GM18868 (cell line): ENCODE data around the gene ABHD3.
"Not testable (repeated sequence)": the region's sequence is repeated elsewhere in the genome, so short reads cannot be mapped to it uniquely, and the experiment has no call there.

Experiments
- ATAC-seq: cut with Tn5 transposase; IDR thresholded peaks from one replicate; pipeline ENCODE4 v1.9.1; 2021; ENCODE audit warnings: mild to moderate bottlenecking, moderate library complexity; ENCODE audit not compliant: unreplicated experiment

ABHD3 gene

GRCh38 chr18:21706386-21706865, 1.9 kb upstream of the ABHD3 start:
- no peak for ATAC-seq

GRCh38 chr18:21703241-21703820, 1.2 kb downstream of the ABHD3 start:
- peak; percentile 29 for ATAC-seq

DNA sequence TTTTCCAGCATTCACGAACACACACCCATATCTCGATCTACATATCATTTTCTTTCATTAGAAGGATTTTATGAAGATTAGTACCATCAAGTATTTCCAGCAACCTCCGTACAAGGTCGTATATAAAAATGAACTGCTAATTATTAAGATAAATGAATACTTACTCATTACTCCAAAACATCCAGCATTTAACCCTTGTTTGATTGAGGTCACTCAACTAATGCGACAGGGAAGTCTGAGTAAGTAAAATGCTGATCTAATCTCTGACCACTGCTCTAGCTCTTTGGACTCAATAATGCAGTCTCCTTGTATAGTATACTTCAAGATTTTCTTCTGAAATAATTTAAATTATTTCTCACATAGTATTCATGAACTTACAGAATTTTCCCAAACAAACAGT, 2.0 kb downstream of the ABHD3 start:
- no peak for ATAC-seq

DNA sequence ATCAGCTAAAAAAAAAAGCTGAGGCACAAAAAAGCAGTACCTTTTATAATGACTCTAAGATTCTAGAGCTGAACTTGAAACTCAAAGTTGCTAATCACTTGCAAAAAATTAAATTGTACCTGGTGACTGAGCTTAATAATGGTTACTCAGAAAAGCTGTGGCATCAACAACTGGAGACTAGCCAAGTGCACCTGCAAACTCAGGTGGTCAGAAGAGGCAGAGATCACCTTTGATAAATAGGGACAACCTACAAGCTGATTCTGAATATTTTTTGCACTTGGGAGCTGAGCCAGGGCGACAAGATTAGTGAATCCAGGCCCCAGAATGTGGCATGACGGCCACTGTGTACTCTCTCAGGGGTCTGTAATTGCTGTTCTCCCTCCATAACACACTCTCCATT, 3.0 kb downstream of the ABHD3 start:
- ATAC-seq = no peak

DNA sequence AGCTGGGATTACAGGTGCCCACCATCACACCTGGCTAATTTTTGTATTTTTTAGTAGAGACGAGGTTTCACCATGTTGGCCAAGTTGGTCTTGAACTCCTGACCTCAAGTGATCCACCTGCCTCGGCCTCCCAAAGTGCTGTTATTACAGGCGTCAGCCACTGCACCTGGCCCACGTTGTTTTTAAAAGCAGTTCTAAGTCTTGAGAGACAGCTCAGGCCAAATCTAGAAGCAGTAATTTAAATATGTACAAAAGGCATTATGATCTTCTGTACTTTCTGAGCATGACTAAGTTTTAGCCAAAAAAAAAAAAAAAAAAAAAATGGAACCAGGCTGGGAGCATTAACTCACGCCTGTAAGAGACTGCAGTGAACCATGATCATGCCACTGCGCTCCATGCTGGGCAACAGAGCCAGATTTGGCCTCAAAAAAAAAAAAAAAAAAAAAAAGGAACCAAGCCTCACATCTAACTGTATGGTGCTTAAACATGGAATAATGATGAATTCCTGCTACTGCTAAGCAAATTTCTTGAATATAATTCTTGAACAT, 4.0 kb downstream of the ABHD3 start:
- ATAC-seq = no peak

- ATAC-seq = no peak
These were observed 11.3 kb downstream of the ABHD3 start for GRCh38 chr18:21693322-21693721.

GRCh38 chr18:21689736-21690135, 14.8 kb downstream of the ABHD3 start:
- no peak for ATAC-seq

- ATAC-seq = no peak
These were observed 18.1 kb downstream of the ABHD3 start for GRCh38 chr18:21686282-21687105.

- peak; percentile 83 for ATAC-seq
These were observed 19.0 kb downstream of the ABHD3 start for GRCh38 chr18:21685556-21685981.

- ATAC-seq = peak; percentile 49
These were observed 19.8 kb downstream of the ABHD3 start for GRCh38 chr18:21684731-21685130.

DNA sequence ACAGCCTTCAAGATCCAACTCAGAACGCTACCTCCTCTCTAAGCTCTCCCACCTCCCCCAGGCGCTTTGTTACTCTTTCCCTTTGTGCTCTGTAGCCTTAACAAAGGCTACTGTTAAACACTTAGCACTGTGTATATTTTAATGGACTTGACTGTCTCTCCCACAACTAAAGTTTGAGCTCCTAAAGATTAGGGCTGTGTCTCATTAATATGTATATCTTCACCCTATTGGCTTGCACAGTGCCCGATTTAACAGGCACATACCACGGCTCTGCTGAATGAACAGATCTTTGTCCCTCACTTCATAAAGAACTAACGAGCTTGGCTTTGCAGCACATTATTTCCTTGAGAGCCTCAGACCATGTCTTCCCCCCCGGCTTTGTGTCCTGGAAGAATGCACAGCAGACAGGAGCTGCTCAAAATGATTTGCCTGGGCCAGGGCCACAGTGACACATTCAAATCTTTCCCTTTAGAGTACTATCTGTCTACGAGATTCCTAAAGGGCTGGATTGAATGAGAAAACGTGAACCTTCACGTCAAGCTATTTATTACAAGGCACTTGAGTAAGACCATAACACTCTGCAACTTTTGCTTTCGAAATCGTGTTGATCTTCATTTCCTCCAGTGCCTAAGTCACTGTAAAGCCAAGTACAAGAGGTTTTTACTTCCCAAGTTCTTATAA, 22.1 kb downstream of the ABHD3 start:
- ATAC-seq = peak; percentile 40

- ATAC-seq = no peak
These were observed 24.4 kb downstream of the ABHD3 start for GRCh38 chr18:21680161-21680560.

- no peak for ATAC-seq
These were observed 25.7 kb downstream of the ABHD3 start for GRCh38 chr18:21678859-21679258.

GRCh38 chr18:21675354-21675753, 29.2 kb downstream of the ABHD3 start:
- not testable (repeated sequence) for ATAC-seq

GRCh38 chr18:21672521-21673267, 31.9 kb downstream of the ABHD3 start:
- ATAC-seq = no peak

- no peak for ATAC-seq
These were observed 34.8 kb downstream of the ABHD3 start for GRCh38 chr18:21669736-21670285.

DNA sequence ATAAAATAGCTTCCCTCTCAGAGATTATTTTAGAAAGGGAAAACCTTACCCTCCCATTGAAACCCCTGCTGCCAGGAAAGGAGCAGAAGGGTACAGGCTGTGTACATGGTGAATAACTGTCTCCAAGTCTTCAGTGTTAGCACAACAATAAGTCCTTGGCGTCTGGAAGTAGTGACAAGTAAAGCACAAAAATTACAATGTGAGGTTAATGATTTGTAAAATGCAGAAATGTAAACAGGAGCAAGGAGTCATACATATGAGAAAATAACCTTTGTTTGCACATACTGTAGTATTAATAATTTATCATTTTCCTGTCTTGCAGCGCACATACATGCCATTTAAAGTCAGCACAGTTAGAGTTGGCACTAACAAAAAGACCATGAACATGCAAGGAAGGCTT, 40.5 kb downstream of the ABHD3 start:
- no peak for ATAC-seq

- no peak for ATAC-seq
These were observed 41.0 kb downstream of the ABHD3 start for GRCh38 chr18:21663578-21663977.

- no peak for ATAC-seq
These were observed 42.0 kb downstream of the ABHD3 start for GRCh38 chr18:21662581-21662980.

GRCh38 chr18:21660078-21660477, 44.5 kb downstream of the ABHD3 start:
- ATAC-seq = no peak
